Measurements from ENCODE around the gene FADS3.

Gene FADS3

DNA sequence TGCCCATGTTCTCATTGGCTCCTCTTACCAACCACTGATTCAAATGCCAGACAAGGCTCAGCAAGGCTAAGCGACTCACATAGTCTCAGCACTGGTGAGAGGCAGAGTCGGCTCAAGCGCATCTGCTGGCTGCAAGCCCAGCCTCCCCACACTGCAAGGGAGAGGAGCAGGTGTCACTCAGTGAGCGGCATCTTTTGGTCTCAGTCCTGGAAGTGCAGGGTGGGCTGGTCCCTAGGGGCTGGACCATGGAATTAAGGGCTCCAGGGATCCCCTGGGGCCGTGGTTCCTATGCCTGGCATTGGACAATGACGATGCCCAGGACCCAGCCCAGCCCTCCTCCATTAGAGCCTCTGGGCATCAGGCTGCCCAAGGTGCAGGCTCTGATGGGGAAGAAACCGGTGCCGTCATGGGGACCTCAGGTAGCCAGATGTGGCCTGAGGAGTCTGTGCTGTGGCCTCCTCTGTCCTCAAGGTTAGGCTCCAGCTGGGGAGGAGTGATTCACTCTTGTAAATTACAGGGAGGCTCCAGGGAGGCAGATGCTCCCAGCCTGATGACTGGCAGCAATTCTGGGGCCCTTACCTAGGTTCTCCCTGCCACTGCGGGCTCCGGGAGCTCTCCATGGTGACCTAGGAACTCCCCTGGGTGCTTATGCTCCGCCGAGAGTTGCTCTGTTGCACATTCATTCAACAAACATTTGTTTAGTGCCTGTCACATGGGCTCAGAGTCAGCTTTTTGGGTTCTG is 35.2 kb downstream of the FADS3 start:
- no peak for DNase-seq (ENCODE audit: low spot score)

DNA sequence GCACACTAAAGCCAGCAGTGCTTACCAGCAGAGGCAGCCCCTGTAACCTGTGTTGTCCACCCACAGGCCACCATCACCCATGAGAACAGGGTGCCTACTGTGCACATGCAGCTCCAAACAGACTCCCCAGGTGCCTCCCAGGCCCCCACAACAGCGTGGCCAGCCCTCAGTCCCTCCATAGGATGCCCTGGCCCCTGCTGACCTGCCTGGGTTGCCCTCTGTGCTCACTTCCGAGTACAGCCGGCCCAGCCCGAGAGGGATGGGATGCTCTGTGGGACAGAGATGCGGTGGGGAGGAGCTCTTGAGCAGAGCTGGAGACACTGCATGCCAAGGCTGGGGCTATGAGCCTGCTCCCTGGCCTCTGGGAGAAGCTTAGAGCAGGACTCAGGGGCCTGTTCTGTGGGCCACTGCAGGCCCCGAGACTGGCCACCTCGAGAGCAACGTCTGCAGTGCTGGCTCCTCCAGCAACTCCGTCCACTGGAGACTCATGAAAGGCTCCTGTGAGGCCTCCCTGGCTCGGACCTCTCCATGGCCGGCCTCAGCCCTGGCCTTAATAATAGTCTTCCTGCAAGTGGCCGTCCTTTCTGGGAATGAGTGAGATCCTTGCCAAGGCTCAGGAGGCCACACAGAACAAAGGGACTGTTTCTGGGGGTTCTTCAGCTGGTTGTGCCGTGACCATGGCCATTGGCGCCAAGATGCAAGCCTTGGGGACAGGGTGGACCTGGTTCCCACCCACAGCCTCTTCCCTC is 36.2 kb downstream of the FADS3 start:
- DNase-seq (ENCODE audit: low spot score), result no peak

DNA sequence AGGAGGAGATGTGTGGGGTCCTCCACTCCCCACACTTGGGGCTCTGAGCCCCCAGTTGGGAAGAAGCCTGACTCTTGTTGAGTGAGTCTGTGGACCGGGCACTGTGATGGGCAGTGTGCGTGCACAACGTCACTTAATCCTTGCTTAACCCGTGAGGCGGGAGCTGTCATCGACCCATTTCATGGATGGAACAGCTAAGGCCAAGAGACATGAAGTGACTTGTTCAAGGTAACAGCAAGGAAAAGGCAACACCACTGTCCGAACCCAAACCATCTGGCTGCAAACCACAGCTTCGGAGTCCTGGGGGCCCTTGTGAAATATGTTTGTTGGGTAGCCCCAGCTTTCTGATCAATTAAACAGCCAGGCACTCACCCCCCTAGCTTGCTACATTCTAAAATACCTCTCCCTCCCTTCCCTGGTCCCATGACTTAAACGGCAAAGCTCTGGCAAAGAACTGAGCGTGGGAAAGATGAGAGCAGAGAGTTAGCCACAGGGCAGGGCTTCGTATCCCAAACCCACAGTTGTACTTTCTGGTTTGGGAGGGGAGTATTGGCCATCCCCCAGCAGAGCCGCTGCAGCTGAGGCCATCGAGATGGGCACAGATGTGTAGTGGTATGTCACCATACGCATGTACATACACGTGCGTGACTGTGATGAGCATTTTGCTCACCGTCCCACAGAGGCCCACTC is 37.0 kb downstream of the FADS3 start:
- no peak for DNase-seq (ENCODE audit: low spot score)

DNA sequence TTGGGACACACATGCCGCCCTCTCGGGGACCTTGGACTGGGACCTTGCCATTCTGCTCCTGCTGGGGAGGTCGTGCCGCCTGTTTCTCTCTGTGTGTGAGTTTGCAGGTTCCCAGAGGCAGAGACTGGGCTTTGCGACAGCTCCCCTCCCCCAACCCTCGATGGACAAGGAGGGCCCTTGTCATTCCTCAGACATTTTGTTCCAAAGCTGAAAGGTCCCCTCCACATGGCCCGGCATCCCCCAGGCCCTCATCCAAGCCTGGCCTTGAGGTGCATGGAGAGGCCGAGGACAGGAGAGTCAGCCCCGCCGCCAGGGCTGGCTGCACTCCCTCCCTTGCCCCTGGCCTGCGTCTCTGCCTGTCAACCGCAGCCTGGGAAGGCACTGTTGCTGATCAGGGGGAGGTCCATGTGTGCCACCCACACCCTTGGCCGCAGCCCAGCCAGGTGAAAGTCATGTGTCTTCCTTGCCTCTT is 37.6 kb downstream of the FADS3 start:
- DNase-seq (ENCODE audit: low spot score), result peak; percentile 63

DNA sequence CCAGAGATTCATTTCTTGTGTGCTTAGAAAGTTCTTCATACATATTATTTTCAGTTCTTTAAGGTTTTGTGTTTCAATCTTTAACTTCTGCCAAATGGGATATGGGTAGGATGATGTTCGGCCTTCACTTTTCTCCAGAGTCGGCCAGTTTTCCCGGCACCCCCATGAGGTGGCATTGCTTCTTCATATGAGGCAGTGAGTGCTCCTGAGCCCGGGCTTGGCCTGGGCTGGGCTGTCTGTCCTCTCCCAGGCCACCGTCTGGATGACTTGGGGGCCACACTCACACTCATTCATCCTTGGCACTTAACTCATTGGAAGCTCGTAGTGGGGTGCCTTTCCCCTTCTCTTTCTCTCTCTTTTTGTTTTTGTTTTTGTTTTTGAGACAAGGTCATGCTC is 39.4 kb downstream of the FADS3 start:
- DNase-seq (ENCODE audit: low spot score), result no peak

DNA sequence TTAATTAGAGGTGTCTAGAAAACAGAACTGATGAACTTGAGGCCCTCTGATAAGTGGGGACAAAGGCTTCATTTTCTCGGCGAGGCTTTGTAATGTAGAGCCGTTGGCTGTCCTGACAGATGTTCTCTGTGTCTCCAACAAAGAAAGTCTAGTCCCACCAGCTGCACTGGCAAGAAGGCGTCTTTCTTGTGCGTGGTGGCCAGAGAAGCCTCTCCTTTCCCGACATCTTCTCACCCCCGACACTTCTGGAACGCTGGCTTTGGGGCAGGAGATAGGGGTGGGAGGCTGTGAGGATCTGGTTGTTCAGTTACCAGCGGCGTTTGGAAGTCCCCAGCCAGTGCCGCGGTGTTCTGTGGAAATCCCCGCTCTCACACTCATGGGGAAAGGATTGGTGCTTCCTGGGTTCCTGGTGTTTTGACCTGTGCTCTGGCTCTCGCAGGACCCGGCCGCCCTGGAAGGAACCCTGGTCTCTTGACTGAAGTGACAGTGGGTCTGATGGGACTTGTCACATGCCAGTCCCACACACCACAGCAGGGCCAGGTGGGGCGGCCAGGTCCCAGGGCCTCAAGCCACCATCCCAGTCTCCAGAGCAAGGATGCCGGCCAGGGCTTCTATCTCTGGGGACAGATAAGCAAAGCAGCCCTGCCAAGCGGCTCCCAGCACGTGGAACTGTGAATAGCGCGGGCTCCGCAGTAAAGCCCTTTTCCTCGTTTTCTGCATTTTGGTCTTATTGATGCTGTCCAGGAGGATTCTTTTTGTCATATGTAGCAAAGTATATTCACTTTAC is 40.0 kb downstream of the FADS3 start:
- peak; percentile 74 for DNase-seq (ENCODE audit: low spot score)

DNA sequence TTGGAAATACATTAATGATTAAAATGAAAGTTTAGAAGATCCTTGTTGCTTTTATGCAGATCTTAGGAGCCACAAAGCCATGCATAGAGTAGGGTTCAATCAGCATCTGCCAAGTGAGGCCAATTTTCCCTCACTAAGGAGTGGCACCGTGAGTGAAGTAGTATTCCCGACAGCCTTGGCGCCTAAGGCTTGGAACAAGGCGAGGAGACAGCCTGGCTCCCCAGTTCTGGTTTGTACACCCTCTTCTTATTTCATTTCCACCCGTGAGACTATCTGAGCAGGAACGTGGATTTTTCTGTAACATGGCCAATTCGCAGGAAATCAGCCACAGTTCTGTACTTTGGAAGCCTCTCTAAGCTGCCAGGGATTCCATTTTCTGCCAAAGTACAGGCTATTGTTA is 40.7 kb downstream of the FADS3 start:
- no peak for DNase-seq (ENCODE audit: low spot score)

DNA sequence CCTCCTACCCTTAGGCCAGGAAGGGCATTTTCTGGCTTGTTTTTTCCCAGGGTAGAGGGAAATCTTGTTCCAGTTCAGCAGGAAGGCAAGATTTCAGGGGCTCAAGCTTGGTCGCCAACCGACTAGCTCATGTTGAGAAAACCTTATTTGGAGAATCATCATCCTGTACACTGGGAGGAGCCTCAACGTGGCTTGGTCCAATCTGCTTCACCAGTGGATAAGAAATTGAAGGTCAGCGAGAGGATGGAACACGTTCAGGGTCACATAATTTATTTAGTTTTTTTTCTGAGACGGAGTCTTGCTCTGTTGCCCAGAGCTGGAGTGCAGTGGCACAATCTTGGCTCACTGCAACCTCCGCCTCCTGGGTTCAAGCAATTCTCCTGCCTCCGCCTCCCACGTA is 42.7 kb downstream of the FADS3 start:
- no peak for DNase-seq (ENCODE audit: low spot score)

DNA sequence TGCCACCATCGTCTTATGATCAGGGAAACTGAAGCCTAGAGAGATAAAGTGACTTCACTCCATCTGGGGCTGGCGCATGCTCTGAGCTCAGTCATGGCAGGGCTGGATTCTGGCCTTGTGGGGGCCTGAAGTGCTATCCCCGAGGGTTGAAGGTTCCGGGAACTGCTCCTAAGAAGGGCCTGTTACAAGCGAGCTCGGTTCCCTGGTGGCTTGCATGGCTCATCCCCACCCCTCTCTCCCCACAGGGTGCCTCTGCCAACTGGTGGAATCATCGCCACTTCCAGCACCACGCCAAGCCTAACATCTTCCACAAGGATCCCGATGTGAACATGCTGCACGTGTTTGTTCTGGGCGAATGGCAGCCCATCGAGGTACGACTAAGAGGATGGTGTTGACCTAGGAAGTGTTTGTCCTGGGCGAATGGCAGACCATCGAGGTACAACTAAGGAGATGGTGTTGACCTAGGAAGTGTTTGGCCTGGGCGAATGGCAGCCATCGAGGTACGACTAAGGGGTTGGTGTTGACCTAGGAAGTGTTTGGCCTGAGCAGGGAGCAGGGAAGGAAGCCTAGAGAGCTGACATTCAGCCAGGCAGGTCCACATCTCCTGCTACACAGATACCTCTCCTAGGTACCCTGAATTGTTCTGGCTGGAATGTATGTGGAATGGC is 43.3 kb downstream of the FADS3 start:
- DNase-seq (ENCODE audit: low spot score), result no peak

DNA sequence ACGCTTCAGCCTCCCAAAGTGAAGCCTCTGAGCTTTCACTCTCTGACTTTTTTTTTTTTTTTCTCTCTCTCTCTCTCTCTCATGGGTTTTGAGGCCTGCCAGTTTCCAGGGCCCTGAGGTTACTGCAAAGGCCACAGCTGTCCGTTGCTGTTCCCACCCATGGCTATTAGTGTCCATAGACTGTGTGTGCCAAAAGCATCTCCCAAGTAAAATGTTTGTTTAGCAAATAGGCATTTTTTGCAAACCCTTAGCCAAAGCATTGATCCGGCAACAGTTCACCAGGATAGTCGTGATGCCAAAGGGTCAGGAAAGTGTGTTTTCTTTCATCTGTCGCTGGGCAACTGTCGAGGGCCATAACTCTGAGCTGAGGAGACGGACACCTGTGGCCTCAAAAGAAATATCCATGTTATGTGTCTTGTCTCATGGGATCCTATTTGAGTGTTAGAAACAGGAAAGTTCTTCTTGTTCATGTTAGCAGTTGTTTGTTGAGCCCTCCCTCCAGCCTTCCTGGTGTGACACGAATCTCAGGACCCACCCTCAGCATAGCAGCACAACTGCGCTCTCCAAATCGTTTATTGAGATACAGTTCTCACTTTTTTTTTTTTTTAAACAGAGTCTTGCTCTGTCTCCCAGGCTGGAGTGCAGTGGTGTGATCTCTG is 44.9 kb downstream of the FADS3 start:
- no peak for DNase-seq (ENCODE audit: low spot score)

DNA sequence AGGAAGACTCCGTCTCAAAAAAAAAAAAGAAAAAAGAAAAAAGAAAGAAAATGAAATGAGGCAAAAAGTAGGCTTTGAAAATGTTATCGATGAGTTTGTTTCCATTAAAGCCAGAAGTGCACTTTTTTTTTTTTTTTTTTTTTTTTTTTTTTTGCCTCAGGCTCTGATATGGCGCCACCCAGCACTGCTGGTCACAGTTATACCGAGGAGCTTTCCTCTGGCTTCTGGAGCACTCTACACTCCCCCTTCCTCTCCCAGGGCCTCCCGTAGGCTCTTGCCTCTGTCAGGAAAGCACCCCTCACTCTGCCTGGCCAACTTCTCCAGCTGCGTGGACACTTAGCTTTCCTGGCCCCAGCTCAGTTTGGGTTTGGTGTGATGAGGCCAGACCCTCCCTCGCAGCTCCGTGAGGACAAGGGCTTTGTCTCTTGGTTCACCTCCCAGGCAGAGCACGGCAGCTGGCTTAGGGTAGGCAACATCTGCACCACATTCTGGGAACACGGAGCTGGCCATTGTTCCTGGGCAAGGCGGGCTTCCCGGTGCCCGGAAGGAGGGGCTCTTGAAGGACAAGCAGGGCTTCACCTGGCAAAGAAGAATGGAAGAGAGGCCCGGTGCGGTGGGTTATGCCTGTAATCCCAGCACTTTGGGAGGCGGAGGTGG is 46.3 kb downstream of the FADS3 start:
- DNase-seq (ENCODE audit: low spot score), result no peak

DNA sequence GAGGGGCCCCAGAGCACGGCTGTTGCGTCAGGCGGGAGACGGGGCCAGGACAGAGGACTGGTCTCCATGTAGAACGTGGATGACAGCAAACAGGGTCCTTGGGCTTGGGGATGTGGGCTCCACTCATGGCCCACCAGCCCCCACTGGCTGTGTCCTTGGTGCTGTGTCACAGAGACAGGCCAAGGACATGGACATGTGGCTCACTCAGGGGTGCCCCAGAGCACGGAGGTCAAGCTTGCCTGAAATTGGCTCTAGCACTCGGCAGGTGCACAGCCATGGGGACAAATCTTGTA is 48.9 kb downstream of the FADS3 start:
- DNase-seq (ENCODE audit: low spot score), result no peak

DNA sequence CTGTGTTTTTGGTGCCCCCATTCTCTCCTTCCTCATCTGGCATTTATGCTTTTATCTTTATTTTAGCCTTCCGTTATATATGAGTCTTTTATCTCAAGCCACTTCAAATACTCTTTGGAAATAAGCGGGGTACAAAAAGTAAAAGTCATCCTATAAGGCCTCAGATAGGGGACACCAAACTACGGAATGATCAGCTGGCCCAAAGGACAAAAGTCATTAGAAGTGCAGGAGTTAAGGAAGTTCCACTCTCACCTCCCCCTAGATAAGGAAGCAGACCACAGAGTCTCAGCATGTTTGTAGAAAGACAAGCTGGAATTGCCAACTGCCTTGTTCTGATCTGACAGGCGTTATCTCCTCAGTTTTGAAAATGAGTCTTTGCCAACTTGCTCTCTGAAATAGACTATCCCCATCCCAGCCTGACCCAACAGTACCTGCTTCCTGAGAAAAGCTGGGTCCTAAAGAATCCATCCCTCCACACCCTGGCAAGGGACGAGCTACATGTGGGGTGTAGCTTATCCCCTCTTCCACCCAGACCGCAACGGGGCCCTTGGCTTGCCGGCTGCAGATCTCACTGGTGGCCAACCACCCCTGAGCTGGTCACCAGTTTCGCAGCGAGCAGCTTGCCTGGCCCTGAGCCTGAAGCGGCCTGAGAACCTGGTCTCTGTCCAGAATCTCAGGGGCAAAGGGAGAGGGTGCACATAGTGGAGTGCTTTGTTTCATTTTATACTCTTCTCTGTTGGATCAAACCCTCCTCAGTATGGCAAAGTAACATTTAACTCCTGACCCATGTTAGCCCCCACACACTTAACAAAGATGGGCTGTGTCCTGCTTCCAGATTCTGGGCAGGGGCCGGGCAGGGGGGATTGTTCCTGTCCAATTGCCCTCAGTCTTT is 49.5 kb downstream of the FADS3 start:
- peak; percentile 59 for DNase-seq (ENCODE audit: low spot score)

DNA sequence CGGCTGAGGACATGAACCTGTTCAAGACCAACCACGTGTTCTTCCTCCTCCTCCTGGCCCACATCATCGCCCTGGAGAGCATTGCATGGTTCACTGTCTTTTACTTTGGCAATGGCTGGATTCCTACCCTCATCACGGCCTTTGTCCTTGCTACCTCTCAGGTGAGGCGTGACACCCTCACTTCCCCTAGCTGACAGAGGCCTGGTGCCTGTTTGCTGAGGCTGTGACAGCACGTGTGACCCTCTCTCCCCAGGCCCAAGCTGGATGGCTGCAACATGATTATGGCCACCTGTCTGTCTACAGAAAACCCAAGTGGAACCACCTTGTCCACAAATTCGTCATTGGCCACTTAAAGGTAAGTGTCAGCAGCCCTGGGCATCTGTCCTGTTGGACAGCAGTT is 51.0 kb downstream of the FADS3 start:
- DNase-seq (ENCODE audit: low spot score), result no peak

DNA sequence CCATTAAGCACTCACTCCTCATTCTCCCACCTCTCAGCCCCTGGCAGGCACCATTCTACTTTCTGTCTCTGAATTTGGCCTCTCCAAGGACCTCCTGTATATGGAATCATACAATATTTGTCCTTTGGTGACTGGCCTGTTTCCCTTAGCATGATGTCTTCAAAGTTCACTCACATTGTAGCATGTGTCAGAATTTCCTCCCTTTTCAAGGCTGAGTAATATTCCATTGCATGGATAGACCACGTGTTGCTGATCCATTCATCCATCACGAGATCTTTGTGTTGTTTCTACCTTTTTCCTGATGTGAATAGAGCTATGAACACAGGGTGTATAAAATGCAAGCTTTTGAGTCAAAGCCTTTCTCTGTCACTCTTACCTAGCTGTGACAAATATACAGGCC is 51.6 kb downstream of the FADS3 start:
- no peak for DNase-seq (ENCODE audit: low spot score)

DNA sequence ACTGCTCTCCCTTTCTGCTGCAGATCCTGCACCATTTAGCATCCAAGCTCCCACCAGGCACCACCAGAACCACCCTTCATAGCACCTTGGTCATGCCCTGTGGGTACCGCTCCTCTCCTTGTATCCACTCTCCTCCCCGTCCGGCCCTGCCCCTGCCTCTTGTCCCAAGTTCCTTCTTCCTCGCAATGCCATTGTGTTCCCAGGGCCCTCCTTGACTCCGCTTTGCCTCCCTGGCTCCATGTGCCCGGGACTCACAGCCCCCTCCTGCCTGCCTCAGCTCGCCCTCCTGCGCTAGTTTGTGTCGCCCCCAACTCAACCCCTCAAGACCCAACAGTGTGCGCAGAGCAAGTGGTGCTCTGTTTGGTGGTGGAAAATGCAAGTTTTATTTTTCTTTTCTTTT is 52.4 kb downstream of the FADS3 start:
- no peak for DNase-seq (ENCODE audit: low spot score)

DNA sequence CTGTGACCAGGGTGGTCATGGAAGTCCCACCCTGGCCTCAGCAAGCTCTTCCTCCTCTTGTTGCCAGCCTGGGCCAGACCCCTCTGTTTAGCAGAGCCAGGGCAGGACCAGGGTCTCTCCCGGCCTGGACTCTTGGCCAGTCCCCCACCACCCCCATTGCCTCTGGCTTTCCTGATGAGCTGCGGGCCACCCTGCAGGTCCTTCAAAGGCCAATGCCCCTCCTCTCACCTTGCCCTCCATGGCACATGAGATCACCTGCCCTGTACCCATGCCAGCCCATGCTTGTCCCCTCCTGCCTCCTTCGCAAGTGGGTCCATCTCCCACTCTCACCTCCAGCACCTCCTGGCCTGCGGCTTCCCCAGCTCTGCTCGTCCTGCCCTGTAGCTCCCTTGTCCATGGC is 52.8 kb downstream of the FADS3 start:
- no peak for DNase-seq (ENCODE audit: low spot score)

DNA sequence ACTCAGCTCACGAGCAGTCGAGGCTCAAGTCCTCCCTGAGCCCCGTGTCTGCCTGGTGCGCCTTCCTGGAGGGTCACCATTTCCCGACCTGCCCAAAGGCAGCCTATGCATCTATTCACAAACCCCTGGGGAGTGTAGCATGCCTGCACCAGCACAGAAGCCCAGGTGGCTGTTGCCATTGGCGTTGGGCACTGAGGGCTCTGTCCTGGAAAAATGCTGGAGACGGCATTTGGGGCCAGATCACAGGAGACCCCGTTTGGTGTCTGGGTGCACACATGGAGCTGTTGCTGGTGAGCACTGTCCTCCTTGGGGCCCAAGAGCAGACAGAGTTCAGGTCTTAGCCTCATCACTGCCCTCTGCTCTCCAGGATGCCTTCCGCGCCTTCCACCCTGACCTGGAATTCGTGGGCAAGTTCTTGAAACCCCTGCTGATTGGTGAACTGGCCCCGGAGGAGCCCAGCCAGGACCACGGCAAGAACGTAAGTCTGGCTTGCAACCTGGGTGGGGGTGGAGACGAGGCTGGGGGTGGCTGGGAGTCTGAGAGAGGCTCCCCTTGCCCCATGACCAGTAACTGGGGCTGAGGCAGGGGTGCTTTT is 53.8 kb downstream of the FADS3 start:
- no peak for DNase-seq (ENCODE audit: low spot score)

DNA sequence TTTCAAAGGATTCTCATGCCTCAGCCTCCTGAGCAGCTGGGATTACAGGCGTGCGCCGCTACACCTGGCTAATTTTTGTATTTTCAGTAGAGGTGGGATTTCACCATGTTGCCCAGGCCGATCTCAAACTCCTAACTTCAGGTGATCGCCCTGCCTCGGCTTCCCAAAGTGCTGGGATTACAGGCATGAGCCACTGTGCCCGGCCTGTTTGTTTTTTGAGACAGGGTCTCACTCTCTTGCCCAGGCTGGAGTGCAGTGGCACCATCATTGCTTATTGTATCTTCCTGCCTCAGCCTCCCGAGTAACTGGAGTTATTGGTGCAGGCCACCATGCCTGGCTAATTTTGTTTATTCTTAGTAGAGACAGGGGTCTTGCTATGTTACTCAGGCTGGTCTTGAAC is 55.2 kb downstream of the FADS3 start:
- DNase-seq (ENCODE audit: low spot score), result no peak

Measured in globus pallidus (tissue), 1 donor.